ENCODE data around the gene CPNE1.

Gene CPNE1

GRCh38 chr20:35600176-35600992, 64.3 kb downstream of the CPNE1 start:
- no peak for DNase-seq (ENCODE audit: low read depth in 2 of 2)

- DNase-seq (ENCODE audit: low read depth in 2 of 2), result no peak
Observed at GRCh38 chr20:35599776-35600120, 65.0 kb downstream of the CPNE1 start.

GRCh38 chr20:35598899-35599775, 65.6 kb downstream of the CPNE1 start:
- no peak for DNase-seq (ENCODE audit: low read depth in 2 of 2)

- DNase-seq (ENCODE audit: low read depth in 2 of 2), result no peak
Observed at GRCh38 chr20:35598476-35598875, 66.2 kb downstream of the CPNE1 start.

- no peak for DNase-seq (ENCODE audit: low read depth in 2 of 2)
Observed at GRCh38 chr20:35597186-35597585, 67.5 kb downstream of the CPNE1 start.

- DNase-seq (ENCODE audit: low read depth in 2 of 2), result no peak
Observed at GRCh38 chr20:35595901-35596300, 68.8 kb downstream of the CPNE1 start.

GRCh38 chr20:35595456-35595855, 69.2 kb downstream of the CPNE1 start:
- no peak for DNase-seq (ENCODE audit: low read depth in 2 of 2)

GRCh38 chr20:35592339-35592974, 72.2 kb downstream of the CPNE1 start:
- no peak for DNase-seq (ENCODE audit: low read depth in 2 of 2)

- no peak for DNase-seq (ENCODE audit: low read depth in 2 of 2)
Observed at GRCh38 chr20:35588397-35588796, 76.3 kb downstream of the CPNE1 start.

GRCh38 chr20:35587436-35587835, 77.3 kb downstream of the CPNE1 start:
- no peak for DNase-seq (ENCODE audit: low read depth in 2 of 2)

- DNase-seq (ENCODE audit: low read depth in 2 of 2), result no peak
Observed at GRCh38 chr20:35586751-35587425, 77.8 kb downstream of the CPNE1 start.

GRCh38 chr20:35583636-35584560, 80.8 kb downstream of the CPNE1 start:
- DNase-seq (ENCODE audit: low read depth in 2 of 2), result no peak

- no peak for DNase-seq (ENCODE audit: low read depth in 2 of 2)
Observed at GRCh38 chr20:35582741-35583404, 81.8 kb downstream of the CPNE1 start.

- DNase-seq (ENCODE audit: low read depth in 2 of 2), result no peak
Observed at GRCh38 chr20:35582131-35582530, 82.6 kb downstream of the CPNE1 start.

- no peak for DNase-seq (ENCODE audit: low read depth in 2 of 2)
Observed at GRCh38 chr20:35579196-35579595, 85.5 kb downstream of the CPNE1 start.

- no peak for DNase-seq (ENCODE audit: low read depth in 2 of 2)
Observed at GRCh38 chr20:35578469-35578868, 86.2 kb downstream of the CPNE1 start.

- no peak for DNase-seq (ENCODE audit: low read depth in 2 of 2)
Observed at GRCh38 chr20:35576816-35577215, 87.9 kb downstream of the CPNE1 start.

Data from activated CD4-positive, alpha-beta T cell treated with anti-CD3 and anti-CD28 coated beads for 24 hours (primary cell).